Calu3 (cell line): ENCODE measurements around the gene CLDND2. TPM values are rescaled to one million over a fixed set of nuclear protein-coding genes. Genes with fewer than 3 reads are reported as not detected.

ENCODE experiments used
- BruUV-seq: library from RNA; stranded (reverse); fragments of 400-500 nt; replicated peaks from 2 replicates; lab custom pipeline; 2021; lab: Mats Ljungman, UMichigan
- CTCF ChIA-PET: fragments of 300-600 bp; sonication (Branson Sonifier 250); formaldehyde crosslinking; loops from one replicate; lab custom pipeline; 2022; ENCODE audit warnings: antibody characterized with exemption; lab: Charles Lee
- DNase-seq: peaks from one replicate; pipeline ENCODE4 v3.0.0; 2022
- H3K27ac Mint-ChIP-seq: one replicate; pipeline ENCODE4 v1.8.0; 2022; ENCODE audit warnings: mixed read lengths; ENCODE audit not compliant: unreplicated experiment
- H3K27me3 Mint-ChIP-seq: one replicate; pipeline ENCODE4 v1.8.0; 2022; ENCODE audit warnings: mixed read lengths; ENCODE audit not compliant: unreplicated experiment
- H3K36me3 Mint-ChIP-seq: one replicate; pipeline ENCODE4 v1.8.0; 2022; ENCODE audit warnings: mild to moderate bottlenecking, moderate library complexity, mixed read lengths; ENCODE audit not compliant: insufficient read depth, unreplicated experiment
- H3K4me1 Mint-ChIP-seq: one replicate; pipeline ENCODE4 v1.8.0; 2022; ENCODE audit warnings: mild to moderate bottlenecking, low read depth, mixed read lengths; ENCODE audit not compliant: unreplicated experiment
- H3K4me3 Mint-ChIP-seq: one replicate; pipeline ENCODE4 v1.8.0; 2022; ENCODE audit warnings: mild to moderate bottlenecking, low read depth, moderate library complexity, mixed read lengths; ENCODE audit not compliant: unreplicated experiment
- H3K9me3 Mint-ChIP-seq: one replicate; pipeline ENCODE4 v1.8.0; 2022; ENCODE audit warnings: low read depth, mixed read lengths; ENCODE audit not compliant: unreplicated experiment
- intact Hi-C: fragments of 100-400 bp; cut with micrococcal nuclease; formaldehyde crosslinking; loops from one replicate; pipeline ENCODE4 v1.10.0; 2022; ENCODE audit not compliant: unreplicated experiment
- total RNA-seq: library from RNA; stranded (reverse); gene quantifications from 2 replicates; pipeline ENCODE4 v1.2.3, GENCODE V29; 2022
- TF ChIP-seq, protein P1 (sequence below): fragments of 200-600 bp; IDR thresholded peaks from one replicate; pipeline ENCODE4 v1.8.0; 2022; ENCODE audit warnings: antibody characterized with exemption; ENCODE audit not compliant: unreplicated experiment

Gene CLDND2
- total RNA-seq, 1 experiment from 2014 or later: 1.2 TPM

DNA sequence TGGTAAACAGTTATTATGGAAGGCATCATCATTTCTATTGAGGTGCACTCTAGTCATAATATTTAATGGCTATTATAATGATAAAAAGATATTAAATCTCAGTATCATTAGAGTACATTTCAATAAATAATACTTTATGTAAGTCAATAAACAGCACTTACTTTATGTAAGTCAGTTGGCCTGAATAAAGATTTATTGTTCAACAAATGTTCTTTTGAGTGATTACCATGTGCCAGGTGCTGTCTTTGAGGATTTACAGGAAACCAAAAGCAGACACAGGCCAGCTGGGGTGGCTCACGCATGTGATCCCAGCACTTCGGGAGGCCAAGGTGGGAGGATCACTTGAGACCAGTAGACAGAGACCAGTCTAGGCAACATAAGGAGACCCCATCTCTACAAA, 8.6 kb upstream of the CLDND2 start:
- Mint-ChIP-seq H3K4me3 (no peak overlapping the region), H3K4me1 (no peaks in the 10 kb centered on the region), H3K27ac (no peak overlapping the region), H3K9me3 (no peaks in the 10 kb centered on the region), H3K36me3 (no peaks in the 10 kb centered on the region), H3K27me3 (peaks cover 28% of the 10 kb centered on the region)
- CTCF ChIA-PET: no interaction called here
- TF ChIP-seq, protein P1, sequence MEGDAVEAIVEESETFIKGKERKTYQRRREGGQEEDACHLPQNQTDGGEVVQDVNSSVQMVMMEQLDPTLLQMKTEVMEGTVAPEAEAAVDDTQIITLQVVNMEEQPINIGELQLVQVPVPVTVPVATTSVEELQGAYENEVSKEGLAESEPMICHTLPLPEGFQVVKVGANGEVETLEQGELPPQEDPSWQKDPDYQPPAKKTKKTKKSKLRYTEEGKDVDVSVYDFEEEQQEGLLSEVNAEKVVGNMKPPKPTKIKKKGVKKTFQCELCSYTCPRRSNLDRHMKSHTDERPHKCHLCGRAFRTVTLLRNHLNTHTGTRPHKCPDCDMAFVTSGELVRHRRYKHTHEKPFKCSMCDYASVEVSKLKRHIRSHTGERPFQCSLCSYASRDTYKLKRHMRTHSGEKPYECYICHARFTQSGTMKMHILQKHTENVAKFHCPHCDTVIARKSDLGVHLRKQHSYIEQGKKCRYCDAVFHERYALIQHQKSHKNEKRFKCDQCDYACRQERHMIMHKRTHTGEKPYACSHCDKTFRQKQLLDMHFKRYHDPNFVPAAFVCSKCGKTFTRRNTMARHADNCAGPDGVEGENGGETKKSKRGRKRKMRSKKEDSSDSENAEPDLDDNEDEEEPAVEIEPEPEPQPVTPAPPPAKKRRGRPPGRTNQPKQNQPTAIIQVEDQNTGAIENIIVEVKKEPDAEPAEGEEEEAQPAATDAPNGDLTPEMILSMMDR: no peak
- no peak for DNase-seq
- BruUV-seq: no TSS peak
- intact Hi-C loops: no loop called here

DNA sequence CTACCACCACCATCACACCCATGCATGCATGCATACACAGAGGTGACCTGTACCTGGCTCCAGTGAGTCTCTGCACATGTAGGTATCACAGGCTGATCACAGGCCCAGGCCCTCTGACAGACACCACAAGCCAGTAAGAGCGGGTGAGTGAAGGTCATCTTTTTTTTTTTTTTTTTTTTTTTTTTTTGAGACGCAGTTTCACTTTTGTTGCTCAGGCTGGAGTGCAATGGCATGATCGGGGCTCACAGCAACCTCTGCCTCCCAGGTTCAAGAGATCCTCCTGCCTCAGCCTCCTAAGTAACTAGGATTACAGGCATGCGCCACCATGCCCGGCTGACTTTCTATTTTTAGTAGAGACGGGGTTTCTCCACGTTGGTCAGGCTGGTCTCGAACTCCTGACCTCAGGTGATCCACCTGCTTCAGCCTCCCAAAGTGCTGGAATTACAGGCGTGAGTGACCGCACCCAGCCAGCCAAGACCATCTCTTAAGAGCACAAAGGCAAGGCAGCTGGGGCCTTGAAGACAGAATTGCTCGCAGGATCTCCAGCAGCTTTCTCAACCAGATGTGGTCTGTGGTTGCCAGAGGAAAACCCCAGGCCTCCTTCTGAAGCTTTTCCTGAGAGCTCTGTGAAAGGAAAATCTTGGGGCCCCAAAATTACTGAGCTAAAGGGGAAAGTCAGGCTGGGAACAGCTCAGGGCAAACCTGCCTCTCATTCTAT, 6.9 kb upstream of the CLDND2 start:
- Mint-ChIP-seq H3K4me3 (no peak overlapping the region), H3K27me3 (peaks cover 40% of the 10 kb centered on the region), H3K36me3 (peaks cover 1% of the 10 kb centered on the region), H3K4me1 (no peaks in the 10 kb centered on the region), H3K9me3 (no peaks in the 10 kb centered on the region), H3K27ac (no peak overlapping the region)
- DNase-seq: no peak
- CTCF ChIA-PET: interaction anchor here (0.7 kb wide), 1 partner anchor 19 kb away, joined by 3 read pairs; no protein-coding TSS in a partner anchor
- intact Hi-C loops: no loop called here
- TF ChIP-seq, protein P1: no peak
- BruUV-seq: no TSS peak

DNA sequence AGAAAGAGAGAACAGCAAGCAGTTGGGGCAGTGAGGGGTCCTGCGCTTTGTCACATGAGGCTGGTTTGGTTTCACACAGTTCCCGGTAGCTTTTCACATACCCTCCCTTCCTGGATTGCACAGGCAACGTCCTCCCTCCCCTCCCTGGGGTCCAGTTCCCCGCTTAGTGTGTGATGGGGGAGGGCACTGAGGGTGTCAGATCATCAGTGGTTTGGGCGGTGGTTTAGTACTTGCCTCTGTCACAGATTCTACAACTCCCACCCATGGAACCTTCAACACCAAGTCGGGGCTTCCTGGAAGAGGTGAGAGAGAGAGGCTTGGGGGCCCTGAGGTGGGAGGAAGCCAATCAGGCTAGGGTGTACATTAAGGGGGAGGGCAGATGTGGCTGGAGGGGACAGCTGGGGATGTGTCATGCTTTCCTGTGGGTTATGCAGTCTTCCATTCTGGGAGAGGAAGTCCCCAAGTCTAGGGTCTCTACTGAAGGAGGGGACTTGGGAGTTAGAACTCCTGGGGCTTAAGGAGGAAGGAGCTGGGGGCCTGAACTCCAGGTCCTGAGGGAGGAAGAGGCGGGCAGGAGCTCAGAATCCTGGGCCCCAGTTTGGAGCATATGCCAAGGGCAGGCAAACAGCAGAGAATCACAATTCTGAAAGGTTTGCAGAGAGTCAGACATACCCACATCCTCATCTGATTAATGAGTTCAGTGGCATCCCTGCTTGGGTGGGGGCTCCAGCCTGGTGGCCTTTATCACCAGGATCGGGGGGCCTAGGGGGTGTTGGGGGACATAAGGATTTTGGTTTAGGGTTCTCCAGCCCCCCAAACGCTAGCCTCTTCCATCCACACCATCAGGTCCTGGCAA, 4.1 kb upstream of the CLDND2 start, which contains the start of gene NKG7:
TSS of gene NKG7 (minus strand) at position 6 of the 856 bp plus-strand sequence. CDS start 119 bp downstream, outside the sequence.
- intact Hi-C loops: no loop called here
- H3K27ac Mint-ChIP-seq: no peak within 1 kb of the TSS
- TF ChIP-seq, protein P1: no peak
- H3K4me1 Mint-ChIP-seq: no peaks in the 10 kb centered on the region
- H3K36me3 Mint-ChIP-seq: peaks cover 16% of the 10 kb centered on the region
- no peaks in the 10 kb centered on the region for H3K9me3 Mint-ChIP-seq
- no peak for DNase-seq
- CTCF ChIA-PET: no interaction called here
- no TSS peak for BruUV-seq
- H3K27me3 Mint-ChIP-seq: peaks cover 51% of the 10 kb centered on the region
- no peak within 1 kb of the TSS for H3K4me3 Mint-ChIP-seq

DNA sequence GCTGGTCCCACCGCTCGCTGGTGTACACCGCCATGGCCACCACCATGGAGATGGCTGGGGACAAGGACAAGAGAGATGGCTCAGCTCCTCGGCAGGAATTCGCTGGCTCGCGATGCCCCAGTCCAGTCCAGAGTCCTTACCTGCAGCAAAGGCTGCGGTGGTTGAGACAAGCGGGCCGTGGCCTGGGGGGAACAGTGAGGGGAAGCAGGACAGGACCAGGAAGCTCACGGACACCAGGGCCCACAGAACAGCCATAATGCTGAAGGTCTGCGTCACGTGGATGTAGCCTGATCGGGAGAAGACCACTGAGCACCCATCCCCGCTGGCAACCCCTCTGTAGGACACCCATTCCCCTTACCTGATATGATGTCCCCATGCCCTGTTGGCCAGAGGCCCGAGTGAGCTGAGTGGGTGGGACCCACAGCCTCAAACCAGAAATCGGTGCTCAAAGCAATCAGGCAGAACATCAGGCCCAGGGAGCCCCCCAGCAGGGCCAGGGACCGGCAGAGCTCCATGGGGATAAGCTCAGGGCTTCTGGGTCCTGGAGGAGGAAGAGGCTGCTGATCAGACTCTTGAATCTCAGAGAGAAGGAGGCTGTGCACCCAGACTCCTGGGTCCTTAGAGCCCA, 3.3 kb upstream of the CLDND2 start:
- Mint-ChIP-seq H3K27ac (no peak overlapping the region), H3K27me3 (peaks cover 51% of the 10 kb centered on the region), H3K4me3 (no peak overlapping the region), H3K9me3 (no peaks in the 10 kb centered on the region), H3K4me1 (no peaks in the 10 kb centered on the region), H3K36me3 (peaks cover 24% of the 10 kb centered on the region)
- intact Hi-C loops: no loop called here
- CTCF ChIA-PET: no interaction called here
- no TSS peak for BruUV-seq
- DNase-seq: no peak
- TF ChIP-seq, protein P1: no peak
